Endothelial cell of umbilical vein (primary cell): ENCODE data around the gene CEP164. TPM values are rescaled to one million over a fixed set of nuclear protein-coding genes. Genes with fewer than 3 reads are reported as not detected.

Experiments used
- BruUV-seq: library from RNA; stranded (reverse); fragments of 400-500 nt; replicated peaks from 2 replicates; lab custom pipeline; 2021; lab: Mats Ljungman, UMichigan
- CTCF ChIA-PET: fragments of 300-600, 350-600 bp; sonication (Branson Sonifier 250); formaldehyde crosslinking; loops from one replicate; lab custom pipeline; 2021; ENCODE audit warnings: antibody characterized with exemption, inconsistent platforms; lab: Charles Lee
- POLR2A ChIA-PET: fragments of 300-600, 350-600 bp; sonication (Branson Sonifier 250); formaldehyde crosslinking; loops from one replicate; lab custom pipeline; 2021; ENCODE audit warnings: antibody characterized with exemption, inconsistent platforms; lab: Charles Lee
- DNase-seq: peaks from one replicate; pipeline ENCODE4 v3.0.0-alpha.2; 2011; ENCODE audit warnings: low read depth, low spot score
- FAIRE-seq: peaks from 2 replicates; lab custom pipeline; 2011; peaks lifted over from hg19 to GRCh38; lab: Jason Lieb, UNC
- H2AFZ ChIP-seq: 2 replicates; pipeline ENCODE4 v1.6.0; 2012; ENCODE audit warnings: low read depth, low read length, control low read depth, inconsistent platforms
- H3K27ac ChIP-seq: 2 replicates; pipeline ENCODE4 v1.5.1; 2011; ENCODE audit warnings: low read depth, mild to moderate bottlenecking, control low read depth, low read length, moderate library complexity; ENCODE audit not compliant: insufficient read depth
- H3K27me3 ChIP-seq, 2 experiments: 2 replicates each; pipeline versions ENCODE4 v1.6.0 to v1.6.1; 2011; ENCODE audit warnings: low read length in 2 of 2, mixed read lengths in 1 of 2; ENCODE audit not compliant: control insufficient read depth in 2 of 2, insufficient read depth in 2 of 2
- H3K36me3 ChIP-seq, 2 experiments: 2 replicates in 1 of 2; 3 replicates in 1 of 2; pipeline ENCODE4 v1.5.1; 2011; ENCODE audit warnings: low read length in 2 of 2, mild to moderate bottlenecking in 1 of 2, moderate library complexity in 1 of 2; ENCODE audit not compliant: control insufficient read depth in 2 of 2, insufficient read depth in 2 of 2; ENCODE audit errors: extremely low read depth in 1 of 2
- H3K4me1 ChIP-seq: 3 replicates; pipeline ENCODE4 v1.5.1; 2011; ENCODE audit warnings: mild to moderate bottlenecking, low read length; ENCODE audit not compliant: control insufficient read depth, insufficient read depth; ENCODE audit errors: extremely low read depth
- H3K4me2 ChIP-seq: 2 replicates; pipeline ENCODE4 v1.6.1; 2011; ENCODE audit warnings: low read length, control low read depth, mixed read lengths; ENCODE audit not compliant: insufficient read depth
- H3K4me3 ChIP-seq, 3 experiments: fragments of 200-600 bp in 1 of 3; sonication (generic), shearing (Covaris generic) in 1 of 3; replicated peaks in 1 of 3; 2 replicates each; pipeline ENCODE4 v1.5.1; 2011 to 2016; ENCODE audit warnings: control low read depth in 3 of 3, low read length in 3 of 3, mild to moderate bottlenecking in 2 of 3, inconsistent platforms in 1 of 3, low read depth in 1 of 3, moderate library complexity in 1 of 3; ENCODE audit not compliant: insufficient read depth in 1 of 3
- H3K79me2 ChIP-seq: 2 replicates; pipeline ENCODE4 v1.6.0; 2012; ENCODE audit warnings: low read length, inconsistent platforms; ENCODE audit not compliant: control insufficient read depth, insufficient read depth
- H3K9ac ChIP-seq: replicated peaks from 2 replicates; pipeline ENCODE3; 2011; ENCODE audit warnings: low read length, control low read depth; ENCODE audit not compliant: insufficient read depth; ENCODE audit errors: extremely low read depth
- H3K9me1 ChIP-seq: replicated peaks from 3 replicates; pipeline ENCODE4 v1.6.0; 2011; ENCODE audit warnings: mild to moderate bottlenecking, low read length; ENCODE audit not compliant: control insufficient read depth, insufficient read depth; ENCODE audit errors: extremely low read depth
- H3K9me3 ChIP-seq: replicated peaks from 2 replicates; pipeline ENCODE4 v1.5.1; 2012; ENCODE audit warnings: low read length, inconsistent platforms; ENCODE audit not compliant: control insufficient read depth, insufficient read depth
- H4K20me1 ChIP-seq: replicated peaks from 2 replicates; pipeline ENCODE3; 2011; ENCODE audit warnings: mild to moderate bottlenecking, low read length; ENCODE audit not compliant: control insufficient read depth, insufficient read depth; ENCODE audit errors: extremely low read depth
- FOS ChIP-seq: IDR thresholded peaks from 2 replicates; pipeline ENCODE4 v1.6.1; 2011; ENCODE audit warnings: mild to moderate bottlenecking, low read length, moderate library complexity, borderline replicate concordance; ENCODE audit not compliant: insufficient read depth
- GATA2 ChIP-seq: IDR thresholded peaks from 2 replicates; pipeline ENCODE4 v1.7.0; 2011; ENCODE audit warnings: low read depth, mild to moderate bottlenecking, moderate library complexity, mixed read lengths, low read length; ENCODE audit not compliant: insufficient read length, insufficient read depth
- JUN ChIP-seq: IDR thresholded peaks from 2 replicates; pipeline ENCODE4 v1.6.1; 2011; ENCODE audit warnings: borderline replicate concordance, low read depth; ENCODE audit not compliant: insufficient read length, insufficient read depth
- POLR2A ChIP-seq: IDR thresholded peaks from 2 replicates; pipeline ENCODE4 v1.6.1; 2012; ENCODE audit warnings: low read depth, mild to moderate bottlenecking, control low read depth, low read length
- dilution Hi-C: fragments of 300-500 bp; cut with MboI; formaldehyde crosslinking; loops from one replicate; pipeline ENCODE4 v1.15.0; 2019; ENCODE audit warnings: low sequenced_read_pairs; ENCODE audit not compliant: extremely low pct_ligation_motif_present
- intact Hi-C: fragments of 100-400 bp; cut with micrococcal nuclease; formaldehyde crosslinking; loops from one replicate; pipeline ENCODE4 v1.10.0; 2022
- polyA plus RNA-seq, 4 experiments: library from polyadenylated mRNA; depleted of rRNA in 3 of 4; stranded (reverse) in 3 of 4; unstranded in 1 of 4; fragments of >200 nt; gene quantifications; 2 replicates each; pipeline versions ENCODE4 v1.2.1 to v1.2.3, GENCODE V29; 2011 to 2012; ENCODE audit warnings: missing spikeins in 1 of 4
- total RNA-seq: library from RNA; stranded (reverse); gene quantifications from 2 replicates; pipeline ENCODE4 v1.2.3, GENCODE V29; 2021

The CEP164 gene
- total and polyA plus RNA-seq, 2 donors (not counting 3 experiments of a cell fraction or from before 2014, with no cell fraction given) = 22.7 to 48.4 TPM

DNA sequence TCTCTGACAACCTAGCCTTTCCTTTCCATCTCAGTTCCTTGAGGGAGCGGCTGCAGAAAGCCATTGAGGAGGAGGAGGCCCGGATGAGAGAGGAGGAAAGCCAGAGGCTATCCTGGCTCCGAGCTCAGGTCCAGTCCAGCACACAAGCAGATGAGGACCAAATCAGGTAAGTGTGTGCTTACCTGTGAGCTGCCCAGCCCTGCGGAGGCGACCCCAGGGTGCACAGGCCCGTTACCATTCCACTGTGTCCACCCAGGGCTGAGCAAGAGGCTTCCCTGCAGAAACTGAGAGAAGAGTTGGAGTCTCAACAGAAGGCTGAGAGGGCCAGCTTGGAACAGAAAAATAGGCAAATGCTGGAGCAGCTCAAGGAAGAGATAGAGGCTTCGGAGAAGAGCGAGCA, 63.1 kb downstream of the CEP164 start:
- dilution Hi-C loops (no loop called here), intact Hi-C loops (no loop called here)
- Histone ChIP-seq H3K27ac (no peak overlapping the region), H3K4me3 (no peak overlapping the region), H3K9ac (no peak overlapping the region), H4K20me1 (no peaks in the 10 kb centered on the region), H3K9me1 (no peaks in the 10 kb centered on the region), H3K4me2 (no peak overlapping the region), H3K4me1 (peaks cover 8% of the 10 kb centered on the region), H3K36me3 (peaks cover 0 to 57% of the 10 kb centered on the region in 2 experiments), H3K79me2 (no peaks in the 10 kb centered on the region), H2AFZ (no peak overlapping the region), H3K27me3 (no peaks in the 10 kb centered on the region), H3K9me3 (no peaks in the 10 kb centered on the region)
- no peak for TF ChIP-seq FOS
- FAIRE-seq (no peak), DNase-seq (no peak)
- ChIA-PET CTCF (interaction anchor here (2.8 kb wide), 1 partner anchor 36 kb away, joined by 14 read pairs; no protein-coding TSS in a partner anchor), POLR2A (no interaction called here)
- BruUV-seq = no TSS peak

DNA sequence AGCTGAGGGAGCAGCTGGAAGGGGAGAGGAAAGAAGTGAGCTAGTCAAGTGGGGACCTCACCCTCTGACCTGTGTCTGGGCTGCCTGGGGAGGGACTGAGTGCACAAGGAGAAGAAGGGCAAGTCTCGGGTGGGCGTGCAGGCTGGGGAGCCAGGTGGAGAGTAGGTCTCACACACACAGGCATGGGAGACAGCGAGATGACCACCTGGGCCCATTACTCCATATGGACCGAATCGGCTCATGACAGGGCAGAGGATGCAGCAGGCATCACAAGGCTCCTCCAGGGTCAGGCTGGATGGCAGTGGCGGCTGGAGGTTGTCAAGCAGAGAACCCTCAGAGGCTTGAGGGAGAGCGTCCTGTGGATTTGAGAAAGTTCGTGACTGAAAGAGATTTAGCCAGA, 63.5 kb downstream of the CEP164 start:
- H3K4me1 ChIP-seq = peaks cover 8% of the 10 kb centered on the region
- no peaks in the 10 kb centered on the region for H3K27me3 ChIP-seq
- intact Hi-C loops (no loop called here), dilution Hi-C loops (no loop called here)
- no peaks in the 10 kb centered on the region for H3K9me3 ChIP-seq
- BruUV-seq = no TSS peak
- ChIA-PET CTCF (no interaction called here), POLR2A (no interaction called here)
- H3K36me3 ChIP-seq = peaks cover 0 to 56% of the 10 kb centered on the region in 2 experiments
- no peaks in the 10 kb centered on the region for H3K9me1 ChIP-seq
- H3K4me2 ChIP-seq = no peak overlapping the region
- H3K4me3 ChIP-seq = no peak overlapping the region
- H4K20me1 ChIP-seq = no peaks in the 10 kb centered on the region
- no peak for FAIRE-seq
- no peak for DNase-seq
- H3K79me2 ChIP-seq = no peaks in the 10 kb centered on the region
- no peak overlapping the region for H3K9ac ChIP-seq
- TF ChIP-seq POLR2A (no peak), GATA2 (no peak), JUN (no peak), FOS (no peak)
- no peak overlapping the region for H3K27ac ChIP-seq
- no peak overlapping the region for H2AFZ ChIP-seq
